AG09309 (cell line): ENCODE results near the gene SNX25.
"Not testable (repeated sequence)": the region's sequence is repeated elsewhere in the genome, so short reads cannot be mapped to it uniquely, and the experiment has no call there.

Experiments used
- DNase-seq: peaks from one replicate; pipeline ENCODE4 v3.0.0-alpha.2; 2010; ENCODE audit warnings: low read depth
- H3K4me3 ChIP-seq: 2 replicates; pipeline ENCODE4 v1.5.1; 2011; ENCODE audit warnings: mild to moderate bottlenecking, low read depth, low read length, moderate library complexity; ENCODE audit not compliant: control insufficient read depth
- TF ChIP-seq, protein P1 (sequence below): IDR thresholded peaks from 2 replicates; pipeline ENCODE4 v1.5.1; 2011; ENCODE audit warnings: mild to moderate bottlenecking, low read depth, low read length, inconsistent platforms; ENCODE audit not compliant: insufficient read depth, control insufficient read depth; ENCODE audit errors: missing control alignments

The SNX25 gene

DNA sequence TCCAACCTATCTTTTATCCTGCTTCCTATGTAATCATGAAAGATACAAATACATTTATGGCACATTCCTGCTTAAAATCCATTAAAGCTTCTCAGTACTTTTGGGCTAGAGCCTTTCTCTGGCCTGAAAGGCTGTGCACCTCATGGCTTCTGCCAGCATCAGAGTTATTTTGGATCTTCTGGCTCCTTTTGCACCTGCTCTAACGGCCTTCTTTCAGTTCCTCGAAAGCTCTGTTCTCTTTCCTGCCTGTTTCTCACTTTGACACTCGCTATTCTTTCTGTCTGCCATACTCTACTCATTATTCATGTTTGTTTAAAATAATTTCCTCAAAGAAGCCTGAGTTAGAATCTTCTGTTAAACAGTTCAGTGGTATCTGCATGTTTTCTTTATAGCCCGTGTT lies 100.4 kb downstream of the SNX25 start:
- DNase-seq, result no peak
- H3K4me3 ChIP-seq, result no peak overlapping the region
- TF ChIP-seq, protein P1, sequence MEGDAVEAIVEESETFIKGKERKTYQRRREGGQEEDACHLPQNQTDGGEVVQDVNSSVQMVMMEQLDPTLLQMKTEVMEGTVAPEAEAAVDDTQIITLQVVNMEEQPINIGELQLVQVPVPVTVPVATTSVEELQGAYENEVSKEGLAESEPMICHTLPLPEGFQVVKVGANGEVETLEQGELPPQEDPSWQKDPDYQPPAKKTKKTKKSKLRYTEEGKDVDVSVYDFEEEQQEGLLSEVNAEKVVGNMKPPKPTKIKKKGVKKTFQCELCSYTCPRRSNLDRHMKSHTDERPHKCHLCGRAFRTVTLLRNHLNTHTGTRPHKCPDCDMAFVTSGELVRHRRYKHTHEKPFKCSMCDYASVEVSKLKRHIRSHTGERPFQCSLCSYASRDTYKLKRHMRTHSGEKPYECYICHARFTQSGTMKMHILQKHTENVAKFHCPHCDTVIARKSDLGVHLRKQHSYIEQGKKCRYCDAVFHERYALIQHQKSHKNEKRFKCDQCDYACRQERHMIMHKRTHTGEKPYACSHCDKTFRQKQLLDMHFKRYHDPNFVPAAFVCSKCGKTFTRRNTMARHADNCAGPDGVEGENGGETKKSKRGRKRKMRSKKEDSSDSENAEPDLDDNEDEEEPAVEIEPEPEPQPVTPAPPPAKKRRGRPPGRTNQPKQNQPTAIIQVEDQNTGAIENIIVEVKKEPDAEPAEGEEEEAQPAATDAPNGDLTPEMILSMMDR, result no peak

DNA sequence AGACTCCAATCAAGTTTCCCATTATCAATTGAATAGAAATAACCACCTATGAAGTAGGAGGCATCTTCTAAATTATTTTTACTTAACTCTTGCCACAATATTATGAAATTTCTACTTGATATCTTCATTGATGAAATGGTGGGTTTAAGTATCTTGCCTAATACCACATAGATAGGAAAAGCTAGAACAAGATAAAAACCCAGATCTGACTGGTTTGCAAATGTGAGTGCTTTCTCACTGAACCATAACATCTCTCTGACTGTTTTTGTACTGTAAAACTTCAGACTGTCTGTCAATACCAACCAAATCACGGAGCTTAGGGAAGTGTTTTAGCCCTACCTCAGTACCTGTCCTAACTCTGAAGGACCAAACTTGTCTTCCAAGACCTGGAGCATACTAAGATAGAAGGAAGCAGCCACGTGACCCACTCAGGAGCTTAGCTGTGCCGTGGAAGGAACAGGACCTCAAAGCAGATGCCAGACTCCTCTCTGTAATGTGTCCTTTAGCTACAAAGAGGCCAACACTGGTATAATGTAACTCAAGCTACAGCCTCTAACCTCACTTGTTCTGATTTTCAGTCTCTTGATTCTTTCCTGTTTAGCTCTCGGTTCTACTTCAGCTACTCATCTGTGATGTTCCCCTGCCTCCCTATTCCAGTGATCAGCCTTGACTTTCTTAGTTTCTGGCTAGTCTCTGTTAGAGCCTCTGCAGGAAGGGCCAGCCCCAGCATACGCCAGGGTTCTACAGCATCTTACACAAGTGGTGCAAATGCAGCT lies 101.9 kb downstream of the SNX25 start:
- DNase-seq, result no peak
- TF ChIP-seq, protein P1, result no peak
- no peak overlapping the region for H3K4me3 ChIP-seq

DNA sequence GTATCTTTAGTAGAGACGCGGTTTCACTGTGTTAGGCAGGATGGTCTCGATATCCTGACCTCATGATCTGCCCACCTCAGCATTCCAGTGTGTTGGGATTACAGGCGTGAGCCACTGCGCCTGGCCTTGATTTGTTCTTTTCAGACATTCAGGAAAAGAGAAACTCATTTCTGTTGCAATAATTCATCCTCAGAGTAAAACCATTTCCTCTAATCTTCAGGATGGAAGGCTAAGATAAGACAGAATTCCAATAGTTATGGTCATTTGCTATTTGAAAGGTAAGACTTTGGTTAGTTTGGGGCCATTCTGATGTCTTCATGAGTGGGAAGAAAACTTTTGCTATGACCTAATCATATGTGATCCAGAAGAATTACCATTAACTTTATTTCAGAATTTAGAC lies 103.3 kb downstream of the SNX25 start:
- DNase-seq, result no peak
- TF ChIP-seq, protein P1, result no peak

DNA sequence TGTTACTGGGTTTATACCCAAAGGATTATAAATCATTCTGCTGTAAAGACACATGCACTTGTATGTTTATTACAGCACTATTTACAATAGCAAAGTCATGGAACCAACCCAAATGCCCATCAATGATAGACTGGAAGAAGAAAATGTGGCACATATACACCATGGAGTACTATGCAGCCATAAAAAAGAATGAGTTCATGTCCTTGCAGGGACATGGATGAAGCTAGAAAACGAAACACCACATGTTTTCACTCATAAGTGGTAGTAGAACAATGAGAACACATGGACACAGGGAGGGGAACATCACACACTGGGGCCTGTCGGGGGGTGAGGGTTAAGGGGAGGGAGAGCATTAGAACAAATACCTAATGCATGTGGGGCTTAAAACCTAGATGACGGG lies 108.1 kb downstream of the SNX25 start:
- DNase-seq, H3K4me3 ChIP-seq: not testable (repeated sequence)

More for the DNA sequence above, 103.3 kb downstream of the SNX25 start:
- H3K4me3 ChIP-seq, result no peak overlapping the region

DNA sequence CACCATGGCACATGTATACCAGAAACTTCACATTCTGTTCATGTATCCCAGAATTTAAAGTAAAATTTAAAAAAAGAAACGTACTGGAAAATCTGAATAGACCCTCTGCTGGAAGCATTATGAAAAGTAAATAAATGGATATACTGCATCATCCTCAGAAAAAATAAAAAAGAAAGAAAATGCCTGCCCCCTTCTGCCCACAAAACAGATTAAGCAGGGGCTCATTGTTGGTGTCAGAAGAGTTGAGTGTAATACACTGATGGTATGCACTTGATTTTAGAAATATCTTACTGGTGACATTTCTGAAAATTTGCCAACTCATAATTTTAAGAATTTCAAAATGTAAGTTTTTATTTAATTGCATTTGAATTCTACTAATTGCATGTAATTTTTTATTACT lies 108.5 kb downstream of the SNX25 start:
- no peak for DNase-seq
- no peak overlapping the region for H3K4me3 ChIP-seq
- TF ChIP-seq, protein P1, result no peak

DNA sequence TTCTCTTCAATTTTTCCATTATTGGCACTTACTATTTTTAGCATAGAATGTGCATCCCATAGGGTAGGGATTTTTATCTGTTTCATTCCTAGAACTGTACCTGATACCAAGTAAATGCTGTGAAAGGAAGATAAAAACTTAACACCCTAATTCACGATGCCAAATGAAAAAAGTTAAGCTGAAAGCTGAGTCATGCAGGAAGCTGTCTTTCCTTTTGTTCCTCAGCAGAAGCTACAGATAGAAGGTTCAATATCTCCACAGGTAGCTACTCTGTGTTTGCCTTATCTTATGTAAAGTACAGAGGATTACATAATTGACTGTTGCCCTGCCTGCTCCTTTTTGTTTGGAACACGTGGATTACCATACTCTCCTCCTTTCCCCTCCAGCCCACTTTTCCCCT lies 109.3 kb downstream of the SNX25 start:
- H3K4me3 ChIP-seq, result no peak overlapping the region
- TF ChIP-seq, protein P1, result no peak
- DNase-seq, result no peak

DNA sequence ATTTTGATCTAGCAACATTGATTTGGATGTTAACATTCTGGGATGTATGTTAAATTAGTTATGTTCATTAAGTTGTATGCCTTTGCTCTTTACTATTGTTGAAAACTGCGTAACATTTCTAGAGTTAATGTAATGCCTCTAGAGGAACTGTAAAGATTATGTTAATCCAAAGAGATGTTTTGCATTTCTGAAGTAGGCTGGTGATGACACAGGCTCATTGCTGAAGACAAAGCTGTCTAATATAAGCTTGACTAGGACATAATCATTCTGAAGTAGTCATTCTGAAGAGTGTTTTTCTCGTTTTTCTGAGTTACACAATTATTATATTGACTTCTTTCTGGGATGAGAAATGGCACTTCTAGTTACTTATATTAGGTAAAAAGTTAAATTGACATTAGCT lies 113.4 kb downstream of the SNX25 start:
- TF ChIP-seq, protein P1, result no peak
- DNase-seq, result no peak
- no peak overlapping the region for H3K4me3 ChIP-seq
